Endothelial cell of umbilical vein (primary cell): Measurements from ENCODE around the gene FRA10AC1. TPM values are rescaled to one million over a fixed set of nuclear protein-coding genes. Genes with fewer than 3 reads are reported as not detected.

Experiments
- BruUV-seq: library from RNA; stranded (reverse); fragments of 400-500 nt; replicated peaks from 2 replicates; lab custom pipeline; 2021; lab: Mats Ljungman, UMichigan
- CTCF ChIA-PET: fragments of 300-600, 350-600 bp; sonication (Branson Sonifier 250); formaldehyde crosslinking; loops from one replicate; lab custom pipeline; 2021; ENCODE audit warnings: antibody characterized with exemption, inconsistent platforms; lab: Charles Lee
- POLR2A ChIA-PET: fragments of 300-600, 350-600 bp; sonication (Branson Sonifier 250); formaldehyde crosslinking; loops from one replicate; lab custom pipeline; 2021; ENCODE audit warnings: antibody characterized with exemption, inconsistent platforms; lab: Charles Lee
- DNase-seq: peaks from one replicate; pipeline ENCODE4 v3.0.0-alpha.2; 2011; ENCODE audit warnings: low read depth, low spot score
- FAIRE-seq: peaks from 2 replicates; lab custom pipeline; 2011; peaks lifted over from hg19 to GRCh38; lab: Jason Lieb, UNC
- H2AFZ ChIP-seq: 2 replicates; pipeline ENCODE4 v1.6.0; 2012; ENCODE audit warnings: low read depth, low read length, control low read depth, inconsistent platforms
- H3K27ac ChIP-seq: 2 replicates; pipeline ENCODE4 v1.5.1; 2011; ENCODE audit warnings: low read depth, mild to moderate bottlenecking, control low read depth, low read length, moderate library complexity; ENCODE audit not compliant: insufficient read depth
- H3K27me3 ChIP-seq, 2 experiments: 2 replicates each; pipeline versions ENCODE4 v1.6.0 to v1.6.1; 2011; ENCODE audit warnings: low read length in 2 of 2, mixed read lengths in 1 of 2; ENCODE audit not compliant: control insufficient read depth in 2 of 2, insufficient read depth in 2 of 2
- H3K36me3 ChIP-seq, 2 experiments: 2 replicates in 1 of 2; 3 replicates in 1 of 2; pipeline ENCODE4 v1.5.1; 2011; ENCODE audit warnings: low read length in 2 of 2, mild to moderate bottlenecking in 1 of 2, moderate library complexity in 1 of 2; ENCODE audit not compliant: control insufficient read depth in 2 of 2, insufficient read depth in 2 of 2; ENCODE audit errors: extremely low read depth in 1 of 2
- H3K4me1 ChIP-seq: 3 replicates; pipeline ENCODE4 v1.5.1; 2011; ENCODE audit warnings: mild to moderate bottlenecking, low read length; ENCODE audit not compliant: control insufficient read depth, insufficient read depth; ENCODE audit errors: extremely low read depth
- H3K4me2 ChIP-seq: 2 replicates; pipeline ENCODE4 v1.6.1; 2011; ENCODE audit warnings: low read length, control low read depth, mixed read lengths; ENCODE audit not compliant: insufficient read depth
- H3K4me3 ChIP-seq, 3 experiments: fragments of 200-600 bp in 1 of 3; sonication (generic), shearing (Covaris generic) in 1 of 3; replicated peaks in 1 of 3; 2 replicates each; pipeline ENCODE4 v1.5.1; 2011 to 2016; ENCODE audit warnings: control low read depth in 3 of 3, low read length in 3 of 3, mild to moderate bottlenecking in 2 of 3, inconsistent platforms in 1 of 3, low read depth in 1 of 3, moderate library complexity in 1 of 3; ENCODE audit not compliant: insufficient read depth in 1 of 3
- H3K79me2 ChIP-seq: 2 replicates; pipeline ENCODE4 v1.6.0; 2012; ENCODE audit warnings: low read length, inconsistent platforms; ENCODE audit not compliant: control insufficient read depth, insufficient read depth
- H3K9ac ChIP-seq: replicated peaks from 2 replicates; pipeline ENCODE3; 2011; ENCODE audit warnings: low read length, control low read depth; ENCODE audit not compliant: insufficient read depth; ENCODE audit errors: extremely low read depth
- H3K9me1 ChIP-seq: replicated peaks from 3 replicates; pipeline ENCODE4 v1.6.0; 2011; ENCODE audit warnings: mild to moderate bottlenecking, low read length; ENCODE audit not compliant: control insufficient read depth, insufficient read depth; ENCODE audit errors: extremely low read depth
- H3K9me3 ChIP-seq: replicated peaks from 2 replicates; pipeline ENCODE4 v1.5.1; 2012; ENCODE audit warnings: low read length, inconsistent platforms; ENCODE audit not compliant: control insufficient read depth, insufficient read depth
- H4K20me1 ChIP-seq: replicated peaks from 2 replicates; pipeline ENCODE3; 2011; ENCODE audit warnings: mild to moderate bottlenecking, low read length; ENCODE audit not compliant: control insufficient read depth, insufficient read depth; ENCODE audit errors: extremely low read depth
- EZH2 ChIP-seq: IDR thresholded peaks from 2 replicates; pipeline ENCODE4 v1.6.1; 2012; ENCODE audit warnings: borderline replicate concordance, low read depth, mild to moderate bottlenecking, moderate library complexity, low read length, inconsistent platforms; ENCODE audit not compliant: severe bottlenecking
- FOS ChIP-seq: IDR thresholded peaks from 2 replicates; pipeline ENCODE4 v1.6.1; 2011; ENCODE audit warnings: mild to moderate bottlenecking, low read length, moderate library complexity, borderline replicate concordance; ENCODE audit not compliant: insufficient read depth
- GATA2 ChIP-seq: IDR thresholded peaks from 2 replicates; pipeline ENCODE4 v1.7.0; 2011; ENCODE audit warnings: low read depth, mild to moderate bottlenecking, moderate library complexity, mixed read lengths, low read length; ENCODE audit not compliant: insufficient read length, insufficient read depth
- JUN ChIP-seq: IDR thresholded peaks from 2 replicates; pipeline ENCODE4 v1.6.1; 2011; ENCODE audit warnings: borderline replicate concordance, low read depth; ENCODE audit not compliant: insufficient read length, insufficient read depth
- MYC ChIP-seq: IDR thresholded peaks from one replicate; pipeline ENCODE4 v1.6.1; 2011; ENCODE audit warnings: mild to moderate bottlenecking, low read depth, low read length
- POLR2A ChIP-seq: IDR thresholded peaks from 2 replicates; pipeline ENCODE4 v1.6.1; 2012; ENCODE audit warnings: low read depth, mild to moderate bottlenecking, control low read depth, low read length
- POLR2AphosphoS5 ChIP-seq: IDR thresholded peaks from 2 replicates; pipeline ENCODE4 v1.6.1; 2012; ENCODE audit warnings: low read depth, mild to moderate bottlenecking, control low read depth, low read length, moderate library complexity; ENCODE audit not compliant: insufficient read depth
- dilution Hi-C: fragments of 300-500 bp; cut with MboI; formaldehyde crosslinking; loops from one replicate; pipeline ENCODE4 v1.15.0; 2019; ENCODE audit warnings: low sequenced_read_pairs; ENCODE audit not compliant: extremely low pct_ligation_motif_present
- intact Hi-C: fragments of 100-400 bp; cut with micrococcal nuclease; formaldehyde crosslinking; loops from one replicate; pipeline ENCODE4 v1.10.0; 2022
- polyA plus RNA-seq, 4 experiments: library from polyadenylated mRNA; depleted of rRNA in 3 of 4; stranded (reverse) in 3 of 4; unstranded in 1 of 4; fragments of >200 nt; gene quantifications; 2 replicates each; pipeline versions ENCODE4 v1.2.1 to v1.2.3, GENCODE V29; 2011 to 2012; ENCODE audit warnings: missing spikeins in 1 of 4
- total RNA-seq: library from RNA; stranded (reverse); gene quantifications from 2 replicates; pipeline ENCODE4 v1.2.3, GENCODE V29; 2021
- TF ChIP-seq, protein P1 (sequence below): IDR thresholded peaks from 2 replicates; pipeline ENCODE4 v1.6.1; 2011; ENCODE audit not compliant: insufficient read depth, insufficient read length
- TF ChIP-seq, protein P2 (sequence below), 2 donors: IDR thresholded peaks; 1 replicate in 1 of 2; 2 replicates in 1 of 2; pipeline ENCODE4 v1.5.1; 2011; ENCODE audit warnings: low read length in 2 of 2, mild to moderate bottlenecking in 2 of 2, moderate library complexity in 2 of 2, control low read depth in 1 of 2, inconsistent platforms in 1 of 2, low read depth in 1 of 2; ENCODE audit not compliant: insufficient read depth in 1 of 2; ENCODE audit errors: extremely low read depth in 1 of 2

FRA10AC1 gene
- total and polyA plus RNA-seq, 2 donors (not counting 3 experiments of a cell fraction or from before 2014, with no cell fraction given): 4.0 to 24.4 TPM

DNA sequence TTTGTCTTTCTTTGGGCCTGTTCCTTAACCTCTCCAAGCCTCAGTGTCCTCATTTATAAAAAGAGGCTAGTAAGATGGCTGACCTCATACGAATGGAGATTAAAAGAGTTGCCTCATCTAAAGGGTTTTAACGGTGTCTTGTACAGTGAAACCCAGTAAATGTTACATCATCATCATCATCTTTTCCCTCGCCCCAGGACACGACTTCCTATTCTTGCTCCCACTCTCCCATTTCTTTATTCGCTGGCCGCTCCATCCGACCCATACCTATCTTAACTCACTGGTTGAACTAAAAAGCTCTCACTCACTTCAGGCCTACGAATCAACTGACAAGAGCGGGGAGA, 554 bp downstream of the FRA10AC1 start:
- peaks cover 9% of the 10 kb centered on the region for H3K4me1 ChIP-seq
- POLR2A ChIA-PET: interaction anchor here (0.7 to 1.6 kb wide), 2 partner anchors 19 to 513 kb away, joined by 4 to 5 read pairs; no protein-coding TSS in a partner anchor
- no peaks in the 10 kb centered on the region for H4K20me1 ChIP-seq
- H3K79me2 ChIP-seq: peaks cover 6% of the 10 kb centered on the region
- dilution Hi-C loops: no loop called here
- intact Hi-C loops: loop anchor here (1.0 to 10.0 kb wide), 3 partner anchors 114 to 843 kb away; partner anchors contain the start of gene HELLS
- H3K36me3 ChIP-seq: peaks cover 5 to 10% of the 10 kb centered on the region in 2 experiments
- CTCF ChIA-PET: interaction anchor here (0.7 to 1.8 kb wide), 7 partner anchors 11 to 618 kb away, joined by 3 to 11 read pairs (median 5); no protein-coding TSS in a partner anchor
- H3K9me3 ChIP-seq: no peaks in the 10 kb centered on the region
- no peaks in the 10 kb centered on the region for H3K27me3 ChIP-seq
- BruUV-seq: TSS peak; percentile 55
- DNase-seq (no peak), FAIRE-seq (peak; percentile 42)
- H3K9ac ChIP-seq: peak overlapping the region; percentile 94
- no peaks in the 10 kb centered on the region for H3K9me1 ChIP-seq
- H3K4me3 ChIP-seq: peak overlapping the region; percentile 68 to 94 (median 88)
- TF ChIP-seq EZH2 (no peak), POLR2AphosphoS5 (no peak), FOS (no peak), GATA2 (no peak), JUN (no peak), MYC (no peak), POLR2A (no peak)
- TF ChIP-seq, protein P1, sequence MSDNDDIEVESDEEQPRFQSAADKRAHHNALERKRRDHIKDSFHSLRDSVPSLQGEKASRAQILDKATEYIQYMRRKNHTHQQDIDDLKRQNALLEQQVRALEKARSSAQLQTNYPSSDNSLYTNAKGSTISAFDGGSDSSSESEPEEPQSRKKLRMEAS: no peak
- TF ChIP-seq, protein P2, sequence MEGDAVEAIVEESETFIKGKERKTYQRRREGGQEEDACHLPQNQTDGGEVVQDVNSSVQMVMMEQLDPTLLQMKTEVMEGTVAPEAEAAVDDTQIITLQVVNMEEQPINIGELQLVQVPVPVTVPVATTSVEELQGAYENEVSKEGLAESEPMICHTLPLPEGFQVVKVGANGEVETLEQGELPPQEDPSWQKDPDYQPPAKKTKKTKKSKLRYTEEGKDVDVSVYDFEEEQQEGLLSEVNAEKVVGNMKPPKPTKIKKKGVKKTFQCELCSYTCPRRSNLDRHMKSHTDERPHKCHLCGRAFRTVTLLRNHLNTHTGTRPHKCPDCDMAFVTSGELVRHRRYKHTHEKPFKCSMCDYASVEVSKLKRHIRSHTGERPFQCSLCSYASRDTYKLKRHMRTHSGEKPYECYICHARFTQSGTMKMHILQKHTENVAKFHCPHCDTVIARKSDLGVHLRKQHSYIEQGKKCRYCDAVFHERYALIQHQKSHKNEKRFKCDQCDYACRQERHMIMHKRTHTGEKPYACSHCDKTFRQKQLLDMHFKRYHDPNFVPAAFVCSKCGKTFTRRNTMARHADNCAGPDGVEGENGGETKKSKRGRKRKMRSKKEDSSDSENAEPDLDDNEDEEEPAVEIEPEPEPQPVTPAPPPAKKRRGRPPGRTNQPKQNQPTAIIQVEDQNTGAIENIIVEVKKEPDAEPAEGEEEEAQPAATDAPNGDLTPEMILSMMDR (IDR thresholded peaks at IDR 0.05; ENCODE audit: extremely low read depth in 1 of 2, insufficient read depth in 1 of 2, low read depth in 1 of 2, low read length in 2 of 2): no peak
- H3K4me2 ChIP-seq: peak overlapping the region; percentile 93
- peak overlapping the region; percentile 74 for H3K27ac ChIP-seq
- peak overlapping the region; percentile 80 for H2AFZ ChIP-seq
